Rectal smooth muscle tissue (tissue), 1 donor: ENCODE results near the gene GNPTAB.

ENCODE experiments used
- H3K27ac ChIP-seq: one replicate; pipeline ENCODE4 v1.7.0; 2013; ENCODE audit warnings: low read depth, low read length, inconsistent platforms
- H3K27me3 ChIP-seq: one replicate; pipeline ENCODE4 v1.7.0; 2013; ENCODE audit warnings: low read length; ENCODE audit not compliant: control insufficient read depth, insufficient read depth
- H3K36me3 ChIP-seq: one replicate; pipeline ENCODE4 v1.7.0; 2013; ENCODE audit warnings: low read length; ENCODE audit not compliant: control insufficient read depth, insufficient read depth
- H3K4me1 ChIP-seq: one replicate; pipeline ENCODE4 v1.7.0; 2013; ENCODE audit warnings: low read length; ENCODE audit not compliant: control insufficient read depth, insufficient read depth
- H3K4me3 ChIP-seq: one replicate; pipeline ENCODE4 v1.7.0; 2013; ENCODE audit warnings: low read length
- H3K9ac ChIP-seq: one replicate; pipeline ENCODE4 v1.7.0; 2013; ENCODE audit warnings: low read length

GNPTAB gene

DNA sequence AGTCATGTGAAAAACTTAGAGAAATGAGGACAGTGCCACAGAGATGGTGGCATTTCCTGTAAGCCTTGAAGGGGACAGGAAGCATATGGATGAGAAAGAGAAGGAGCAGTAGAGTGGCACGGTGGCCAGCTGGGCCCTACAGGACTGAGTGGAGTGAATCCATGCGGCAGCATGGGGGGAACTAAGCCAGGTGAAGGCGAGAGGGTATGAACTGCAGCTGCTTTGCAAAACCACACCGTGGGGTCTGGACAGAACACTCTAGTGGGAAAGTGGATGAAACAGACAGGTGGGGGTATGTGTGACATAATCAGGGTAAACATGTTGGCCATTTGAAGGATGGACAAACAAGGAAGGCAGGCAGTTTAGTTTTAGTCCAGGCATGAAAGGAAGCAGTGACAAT is 81.1 kb downstream of the GNPTAB start:
- H3K27me3 ChIP-seq = no peaks in the 10 kb centered on the region
- H3K36me3 ChIP-seq = peaks cover 8% of the 10 kb centered on the region
- H3K27ac ChIP-seq = no peak overlapping the region

DNA sequence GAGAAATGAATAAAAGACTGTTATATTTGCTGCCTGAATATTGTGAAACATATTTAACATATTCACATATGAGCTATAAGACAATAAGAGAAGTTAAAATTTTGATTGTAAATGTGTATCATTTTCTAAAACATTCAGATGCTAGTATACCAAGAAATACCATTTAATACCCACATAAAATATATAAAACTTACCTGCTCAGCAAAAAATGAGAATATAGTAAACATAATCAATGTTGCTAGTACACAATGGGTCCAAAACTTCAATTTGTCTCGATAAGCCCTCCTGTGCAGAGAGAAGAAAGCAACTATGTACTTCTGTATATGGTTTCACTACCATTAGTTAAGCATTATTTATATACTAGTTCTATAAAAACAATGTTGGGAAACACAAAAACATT is 81.9 kb downstream of the GNPTAB start:
- no peaks in the 10 kb centered on the region for H3K27me3 ChIP-seq
- no peak overlapping the region for H3K27ac ChIP-seq
- H3K36me3 ChIP-seq = peaks cover 13% of the 10 kb centered on the region
- H3K9ac ChIP-seq = no peak overlapping the region
- H3K4me1 ChIP-seq = no peaks in the 10 kb centered on the region
- no peak overlapping the region for H3K4me3 ChIP-seq

More for the DNA sequence above, 81.1 kb downstream of the GNPTAB start:
- Histone ChIP-seq H3K4me1 (no peaks in the 10 kb centered on the region), H3K9ac (no peak overlapping the region), H3K4me3 (no peak overlapping the region)

DNA sequence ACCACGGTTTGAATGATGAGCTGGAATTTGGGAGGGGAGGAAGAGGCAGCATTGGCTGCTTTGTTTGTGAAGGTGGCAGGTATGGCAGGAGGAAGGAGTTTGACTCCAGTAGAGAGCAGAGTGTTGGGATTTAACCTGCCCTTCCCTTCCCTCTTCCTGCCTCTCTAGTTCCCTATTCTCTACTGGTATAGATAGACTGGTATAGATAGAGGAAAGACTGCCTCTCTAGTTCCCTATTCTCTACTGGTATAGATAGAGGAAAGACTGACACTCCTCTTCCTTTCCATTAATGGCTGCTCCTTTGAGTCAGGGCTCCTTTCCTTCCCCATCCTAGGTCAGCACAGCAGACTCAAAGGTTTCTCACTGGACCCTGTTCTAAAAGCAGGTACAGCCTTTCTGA is 83.1 kb downstream of the GNPTAB start:
- Histone ChIP-seq H3K27ac (no peak overlapping the region), H3K36me3 (peaks cover 14% of the 10 kb centered on the region), H3K4me3 (no peak overlapping the region), H3K4me1 (no peaks in the 10 kb centered on the region), H3K9ac (no peak overlapping the region), H3K27me3 (no peaks in the 10 kb centered on the region)

DNA sequence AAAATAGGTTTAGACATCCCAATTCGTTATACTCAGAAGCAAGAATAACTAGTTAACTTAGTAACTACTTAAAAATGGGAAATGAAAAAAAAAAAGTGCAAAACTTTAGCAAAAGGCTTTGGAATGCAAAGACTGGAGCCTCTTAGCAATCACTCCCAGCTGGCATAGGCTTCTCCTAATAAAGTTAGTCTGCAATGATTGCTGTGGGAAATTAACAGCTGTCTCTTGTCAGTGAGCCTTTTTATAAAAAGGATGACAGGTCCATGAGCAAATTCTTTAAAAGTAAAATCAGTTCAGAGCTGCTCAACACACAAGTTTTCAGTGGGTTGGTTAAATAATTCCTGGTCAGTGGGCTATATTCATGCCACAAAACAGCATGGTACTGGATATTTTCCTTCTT is 84.1 kb downstream of the GNPTAB start:
- Histone ChIP-seq H3K4me3 (no peak overlapping the region), H3K36me3 (peaks cover 11% of the 10 kb centered on the region), H3K27ac (no peak overlapping the region), H3K27me3 (no peaks in the 10 kb centered on the region), H3K4me1 (no peaks in the 10 kb centered on the region), H3K9ac (no peak overlapping the region)

DNA sequence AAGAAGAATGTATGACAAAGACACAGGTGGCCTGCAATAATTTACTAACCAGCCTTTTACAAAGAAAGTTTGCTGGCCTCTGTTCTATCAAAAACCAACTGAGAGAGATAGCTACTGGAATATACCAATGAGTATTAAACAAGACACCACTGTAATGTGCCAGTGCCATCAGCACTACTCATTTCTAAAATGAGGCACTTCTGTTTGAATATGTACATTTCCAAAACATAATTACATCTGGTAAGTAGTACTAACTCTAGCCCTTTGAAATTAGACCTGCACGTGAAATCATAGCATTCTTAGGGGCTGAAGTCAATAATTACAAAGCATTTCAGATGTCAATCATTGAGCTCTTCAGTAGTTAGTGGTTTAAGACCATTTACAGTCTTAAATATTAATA is 84.6 kb downstream of the GNPTAB start:
- peaks cover 11% of the 10 kb centered on the region for H3K36me3 ChIP-seq
- no peak overlapping the region for H3K9ac ChIP-seq
- H3K27me3 ChIP-seq = no peaks in the 10 kb centered on the region
- H3K27ac ChIP-seq = no peak overlapping the region
- no peaks in the 10 kb centered on the region for H3K4me1 ChIP-seq
- no peak overlapping the region for H3K4me3 ChIP-seq

DNA sequence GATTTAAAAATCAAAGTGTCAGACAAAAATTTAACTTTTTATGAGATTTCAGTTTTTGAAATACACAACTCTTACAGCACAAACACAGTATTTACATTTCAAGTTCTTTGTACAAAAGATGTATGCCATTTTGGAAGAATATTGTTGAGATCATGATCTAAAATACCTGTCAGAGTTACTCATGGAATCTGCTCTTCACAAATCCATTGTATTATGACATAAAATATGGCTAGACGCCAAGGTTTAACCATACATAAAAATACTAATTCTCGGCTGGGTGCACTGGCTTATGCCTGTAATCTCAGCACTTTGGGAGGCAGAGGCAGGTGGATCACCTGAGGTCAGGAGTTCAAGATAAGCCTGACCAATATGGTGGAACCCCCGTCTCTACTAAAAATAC is 85.3 kb downstream of the GNPTAB start:
- Histone ChIP-seq H3K9ac (no peak overlapping the region), H3K36me3 (peaks cover 11% of the 10 kb centered on the region), H3K4me1 (no peaks in the 10 kb centered on the region), H3K27ac (no peak overlapping the region), H3K27me3 (no peaks in the 10 kb centered on the region), H3K4me3 (no peak overlapping the region)

DNA sequence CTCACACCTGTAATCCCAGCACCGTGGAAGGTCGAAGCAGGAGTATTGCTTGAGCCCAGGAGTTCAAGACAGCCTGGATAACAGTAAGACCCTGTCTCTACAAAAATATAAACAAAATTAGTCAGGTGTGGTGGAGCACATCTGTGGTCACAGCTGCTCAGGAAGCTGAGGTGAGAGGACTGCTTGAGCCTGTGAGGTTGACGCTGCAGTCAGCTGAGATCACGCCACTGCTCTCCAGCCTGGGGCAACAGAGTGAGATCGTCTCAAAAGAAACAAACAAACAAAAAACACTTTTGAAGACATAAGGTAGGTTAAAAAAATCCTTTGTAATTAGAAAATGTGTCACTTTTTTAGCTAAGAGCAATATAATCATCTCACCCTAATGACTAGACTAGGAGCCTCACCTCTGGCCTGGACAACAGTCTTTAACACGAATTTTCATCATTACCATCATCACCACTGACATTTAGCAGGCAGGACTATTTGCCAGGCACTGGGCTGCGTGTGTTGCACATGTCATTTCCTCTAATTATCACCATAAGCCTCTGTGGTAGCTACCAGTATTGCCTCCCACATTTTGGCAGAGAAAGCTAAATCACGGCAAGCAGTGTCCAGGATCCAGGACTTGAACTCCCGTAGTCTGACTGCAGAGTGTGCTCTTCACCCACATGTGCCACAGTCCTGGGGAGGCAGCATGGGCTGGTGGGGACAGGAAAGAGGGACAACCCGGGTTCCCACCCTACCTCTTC is 86.9 kb downstream of the GNPTAB start:
- Histone ChIP-seq H3K9ac (no peak overlapping the region), H3K36me3 (peaks cover 12% of the 10 kb centered on the region), H3K27ac (no peak overlapping the region), H3K4me3 (no peak overlapping the region), H3K27me3 (no peaks in the 10 kb centered on the region), H3K4me1 (no peaks in the 10 kb centered on the region)

DNA sequence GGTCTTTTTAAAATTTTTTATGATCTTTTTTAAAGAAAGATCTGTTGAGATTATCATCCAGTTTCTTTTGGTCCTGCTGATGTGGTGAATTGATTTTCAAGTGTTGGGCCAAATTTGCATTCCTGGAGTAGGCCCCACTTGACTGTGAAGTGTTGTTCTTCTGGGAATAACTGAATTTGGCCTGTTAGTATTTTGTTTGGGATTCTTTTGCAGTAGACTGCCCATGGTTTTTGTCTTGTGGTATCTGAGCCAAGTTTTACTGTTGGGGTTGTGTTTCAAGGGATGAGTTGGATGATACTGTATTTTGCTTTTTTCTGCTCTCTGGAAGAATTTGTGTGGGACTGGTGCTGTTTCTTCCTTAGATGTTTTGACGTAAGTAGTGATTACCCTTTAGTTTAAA is 87.5 kb downstream of the GNPTAB start:
- Histone ChIP-seq H3K27me3 (no peaks in the 10 kb centered on the region), H3K9ac (no peak overlapping the region), H3K4me1 (no peaks in the 10 kb centered on the region), H3K4me3 (no peak overlapping the region), H3K27ac (no peak overlapping the region), H3K36me3 (peaks cover 13% of the 10 kb centered on the region)

DNA sequence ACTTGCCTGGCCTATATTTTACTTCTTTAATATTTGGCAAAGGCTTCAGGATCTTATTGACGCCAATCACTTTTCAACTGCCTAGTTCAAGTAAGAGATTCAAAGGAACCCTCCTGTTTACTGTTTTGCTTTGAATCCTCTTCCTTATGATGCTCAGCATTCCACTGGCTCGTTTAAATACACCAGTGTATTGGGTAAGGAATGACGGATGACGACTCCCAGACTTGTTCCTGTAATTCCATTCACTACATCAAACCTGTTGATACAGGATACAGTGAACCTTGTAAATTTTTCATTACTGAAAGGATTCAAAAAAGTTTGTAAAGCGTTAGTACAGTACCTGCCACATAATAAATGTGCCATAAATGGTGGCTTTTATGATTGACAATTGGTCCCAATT is 89.8 kb downstream of the GNPTAB start:
- H3K27ac ChIP-seq = no peak overlapping the region
- H3K27me3 ChIP-seq = no peaks in the 10 kb centered on the region
- H3K36me3 ChIP-seq = peaks cover 13% of the 10 kb centered on the region
- no peak overlapping the region for H3K9ac ChIP-seq
- no peak overlapping the region for H3K4me3 ChIP-seq
- H3K4me1 ChIP-seq = no peaks in the 10 kb centered on the region

DNA sequence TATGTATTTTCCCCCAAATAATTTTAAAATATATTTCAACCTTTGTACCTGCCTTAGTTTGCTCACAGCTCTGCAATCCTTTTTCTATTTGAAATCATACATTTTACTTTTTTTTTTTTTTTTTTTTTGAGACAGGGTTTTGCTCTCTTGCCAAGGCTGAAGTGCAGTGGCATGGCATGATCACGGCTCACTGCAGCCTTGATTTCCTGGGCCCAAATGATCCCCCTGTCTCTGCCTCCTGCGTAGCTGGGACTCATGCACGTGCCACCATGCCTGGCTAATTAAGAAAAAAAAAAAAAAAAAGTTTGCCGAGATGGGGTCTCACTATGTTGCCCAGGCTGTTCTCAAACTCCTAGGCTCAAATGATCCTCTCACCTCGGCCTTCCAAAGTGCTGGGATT is 90.2 kb downstream of the GNPTAB start:
- Histone ChIP-seq H3K4me3 (no peak overlapping the region), H3K4me1 (no peaks in the 10 kb centered on the region), H3K27ac (no peak overlapping the region), H3K9ac (no peak overlapping the region), H3K36me3 (peaks cover 13% of the 10 kb centered on the region), H3K27me3 (no peaks in the 10 kb centered on the region)

DNA sequence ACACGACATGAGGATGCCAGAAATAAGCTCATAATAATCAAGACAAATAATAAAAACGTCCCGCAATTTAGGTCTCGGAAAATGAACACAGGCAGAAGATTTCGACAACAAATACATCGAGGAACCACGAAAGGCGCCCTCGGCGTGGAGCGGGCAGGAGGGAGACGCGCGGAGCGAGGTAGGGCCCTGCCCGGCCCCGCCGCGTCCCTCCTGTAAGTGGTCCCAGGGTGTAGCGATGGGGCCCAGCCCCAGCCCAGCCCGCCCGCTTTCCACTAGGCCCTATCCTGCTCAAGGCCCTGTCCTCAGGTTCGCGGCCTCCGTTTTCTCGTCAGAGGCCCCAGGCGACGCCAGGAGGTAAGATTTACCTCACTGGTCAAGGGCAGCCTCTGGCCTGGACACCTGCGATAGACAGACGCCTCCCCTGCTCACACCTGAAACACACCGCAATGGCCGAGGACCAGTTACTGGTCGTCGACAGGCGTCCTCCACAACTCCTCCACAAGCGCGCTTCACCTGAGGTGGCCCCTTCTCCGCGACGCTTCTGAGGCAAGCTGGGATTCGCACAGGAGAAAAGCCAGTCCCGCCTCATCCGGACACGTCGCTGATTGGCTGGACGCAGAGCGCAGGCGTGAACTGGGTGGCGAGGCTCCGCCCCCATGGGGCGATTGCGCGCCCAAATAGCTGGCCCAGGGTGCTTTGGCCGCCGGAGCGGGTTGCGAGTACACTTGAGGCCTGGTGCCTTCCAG is 91.7 kb downstream of the GNPTAB start, which contains the start of gene SYCP3:
Gene SYCP3 (minus strand): TSS at position 543 of the 746 bp plus-strand sequence. CDS start 1,527 bp downstream, outside the sequence.
- H3K27me3 ChIP-seq = no peaks in the 10 kb centered on the region

DNA sequence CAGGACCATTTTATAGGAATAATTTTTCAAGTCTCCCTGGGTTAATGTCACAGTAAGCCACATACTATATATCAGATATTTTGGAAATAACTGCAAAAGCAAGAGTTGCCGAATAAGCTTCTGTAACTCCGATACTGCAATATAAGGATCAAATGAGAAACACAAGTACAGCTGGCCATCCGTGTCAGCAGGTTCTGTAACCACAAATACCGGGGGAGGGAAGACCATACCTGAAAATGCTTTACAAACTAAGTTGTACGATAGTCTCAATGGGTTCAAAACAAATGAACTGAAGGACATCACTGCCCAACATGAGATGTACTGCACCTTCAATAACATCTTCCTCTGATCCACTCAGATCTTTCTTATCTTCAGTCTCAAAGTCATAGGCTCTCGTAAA is 93.3 kb downstream of the GNPTAB start:
- Histone ChIP-seq H3K4me3 (no peak overlapping the region), H3K27me3 (no peaks in the 10 kb centered on the region), H3K36me3 (peaks cover 8% of the 10 kb centered on the region), H3K9ac (no peak overlapping the region), H3K27ac (no peak overlapping the region), H3K4me1 (no peaks in the 10 kb centered on the region)

More for the DNA sequence above, 91.7 kb downstream of the GNPTAB start, which contains the start of gene SYCP3:
- no peak within 1 kb of the TSS for H3K9ac ChIP-seq
- H3K4me1 ChIP-seq = no peaks in the 10 kb centered on the region
- H3K4me3 ChIP-seq = no peak within 1 kb of the TSS
- no peak within 1 kb of the TSS for H3K27ac ChIP-seq
- peaks cover 10% of the 10 kb centered on the region for H3K36me3 ChIP-seq
